ENCODE measurements around the gene L3MBTL1.

- no peak for TF ChIP-seq CTCF (IDR thresholded peaks at IDR 0.05)
- TF ChIP-seq POLR2A (IDR thresholded peaks at IDR 0.05), result no peak
Observed at GRCh38 chr20:43533060-43533459, 25.6 kb downstream of the L3MBTL1 start.
